ENCODE results near the gene AMACR.

DNA sequence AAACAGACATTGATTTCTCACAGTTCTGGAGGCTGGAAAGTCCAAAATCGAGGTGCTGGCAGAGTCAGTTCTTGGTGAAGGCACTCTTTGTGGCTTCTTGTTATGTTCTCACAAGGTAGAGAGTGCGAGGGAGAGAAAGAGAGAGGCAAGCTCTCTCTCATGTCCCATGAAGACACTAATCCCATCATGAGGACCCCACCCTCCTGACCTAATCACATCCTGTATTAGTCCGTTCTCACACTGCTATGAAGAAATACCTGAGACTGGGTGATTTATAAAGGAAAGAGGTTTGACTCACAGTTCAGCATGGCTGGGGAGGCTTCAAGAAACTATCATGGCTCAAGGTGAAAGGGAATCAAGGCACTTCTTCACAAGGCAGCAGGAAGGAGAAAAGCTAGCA is 5.7 kb upstream of the AMACR start:
- TF ChIP-seq, protein P1, sequence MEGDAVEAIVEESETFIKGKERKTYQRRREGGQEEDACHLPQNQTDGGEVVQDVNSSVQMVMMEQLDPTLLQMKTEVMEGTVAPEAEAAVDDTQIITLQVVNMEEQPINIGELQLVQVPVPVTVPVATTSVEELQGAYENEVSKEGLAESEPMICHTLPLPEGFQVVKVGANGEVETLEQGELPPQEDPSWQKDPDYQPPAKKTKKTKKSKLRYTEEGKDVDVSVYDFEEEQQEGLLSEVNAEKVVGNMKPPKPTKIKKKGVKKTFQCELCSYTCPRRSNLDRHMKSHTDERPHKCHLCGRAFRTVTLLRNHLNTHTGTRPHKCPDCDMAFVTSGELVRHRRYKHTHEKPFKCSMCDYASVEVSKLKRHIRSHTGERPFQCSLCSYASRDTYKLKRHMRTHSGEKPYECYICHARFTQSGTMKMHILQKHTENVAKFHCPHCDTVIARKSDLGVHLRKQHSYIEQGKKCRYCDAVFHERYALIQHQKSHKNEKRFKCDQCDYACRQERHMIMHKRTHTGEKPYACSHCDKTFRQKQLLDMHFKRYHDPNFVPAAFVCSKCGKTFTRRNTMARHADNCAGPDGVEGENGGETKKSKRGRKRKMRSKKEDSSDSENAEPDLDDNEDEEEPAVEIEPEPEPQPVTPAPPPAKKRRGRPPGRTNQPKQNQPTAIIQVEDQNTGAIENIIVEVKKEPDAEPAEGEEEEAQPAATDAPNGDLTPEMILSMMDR (IDR thresholded peaks at IDR 0.05; ENCODE audit: poor library complexity), result no peak
- TF ChIP-seq EZH2phosphoT487 (IDR thresholded peaks at IDR 0.05; ENCODE audit: low read depth, severe bottlenecking, unreplicated experiment), result no peak

Measured in hepatocyte (in vitro differentiated cells).